Measurements from ENCODE around the gene CHST15. TPM values are rescaled to one million over a fixed set of nuclear protein-coding genes. Genes with fewer than 3 reads are reported as not detected.

The CHST15 gene
- total RNA-seq, 4 donors from 2014 or later: 4.0 to 23.0 (median 13.8) TPM

DNA sequence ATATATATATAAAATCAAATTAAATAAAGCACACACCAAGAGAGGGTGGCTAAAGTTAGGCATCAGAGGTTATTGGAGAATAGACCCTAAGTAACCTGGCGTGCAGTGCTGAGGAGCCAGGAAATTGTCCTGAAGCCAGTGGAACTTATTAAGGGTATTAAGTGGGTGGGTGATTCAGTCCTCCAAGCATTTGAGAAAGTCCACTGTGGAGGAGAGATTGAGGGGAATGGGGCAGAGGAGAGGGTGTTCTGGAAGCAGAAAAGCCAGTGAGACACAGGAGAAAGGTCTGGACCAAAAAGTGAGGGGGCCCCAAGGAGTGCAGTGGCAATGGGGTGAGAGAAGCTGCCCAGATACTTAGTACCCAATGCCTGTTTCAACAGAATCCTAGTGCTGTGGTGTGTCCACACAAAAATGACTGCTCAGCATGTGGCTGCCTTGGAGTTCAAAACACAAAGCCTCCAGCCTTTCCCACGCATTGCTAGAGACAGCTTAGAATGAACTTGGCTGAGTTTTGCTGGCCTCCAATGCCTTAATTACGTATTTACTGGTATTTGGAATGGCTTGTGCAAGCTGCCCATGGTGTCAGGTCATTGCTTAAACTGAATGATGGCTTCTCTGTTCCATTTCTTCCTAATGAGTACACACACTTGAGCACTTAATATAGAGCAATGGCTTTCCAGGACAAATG, 44.9 kb upstream of the CHST15 start:
- Histone ChIP-seq H3K27ac (peak overlapping the region; percentile 19 to 83 (median 62)), H3K9me3 (no peaks in the 10 kb centered on the region), H3K4me3 (no peak overlapping the region), H3K27me3 (peaks cover 0 to 13% (median 0%) of the 10 kb centered on the region in 4 donors), H3K36me3 (no peaks in the 10 kb centered on the region), H3K4me1 (peaks cover 0 to 18% (median 3%) of the 10 kb centered on the region in 3 donors)
- WGBS, 2 donors: 76 to 84% methylated on average over 3 of the region's 3 CpGs
- intact Hi-C loops (cut with DNase I): no loop called here
- TF ChIP-seq, protein P1, sequence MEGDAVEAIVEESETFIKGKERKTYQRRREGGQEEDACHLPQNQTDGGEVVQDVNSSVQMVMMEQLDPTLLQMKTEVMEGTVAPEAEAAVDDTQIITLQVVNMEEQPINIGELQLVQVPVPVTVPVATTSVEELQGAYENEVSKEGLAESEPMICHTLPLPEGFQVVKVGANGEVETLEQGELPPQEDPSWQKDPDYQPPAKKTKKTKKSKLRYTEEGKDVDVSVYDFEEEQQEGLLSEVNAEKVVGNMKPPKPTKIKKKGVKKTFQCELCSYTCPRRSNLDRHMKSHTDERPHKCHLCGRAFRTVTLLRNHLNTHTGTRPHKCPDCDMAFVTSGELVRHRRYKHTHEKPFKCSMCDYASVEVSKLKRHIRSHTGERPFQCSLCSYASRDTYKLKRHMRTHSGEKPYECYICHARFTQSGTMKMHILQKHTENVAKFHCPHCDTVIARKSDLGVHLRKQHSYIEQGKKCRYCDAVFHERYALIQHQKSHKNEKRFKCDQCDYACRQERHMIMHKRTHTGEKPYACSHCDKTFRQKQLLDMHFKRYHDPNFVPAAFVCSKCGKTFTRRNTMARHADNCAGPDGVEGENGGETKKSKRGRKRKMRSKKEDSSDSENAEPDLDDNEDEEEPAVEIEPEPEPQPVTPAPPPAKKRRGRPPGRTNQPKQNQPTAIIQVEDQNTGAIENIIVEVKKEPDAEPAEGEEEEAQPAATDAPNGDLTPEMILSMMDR (IDR thresholded peaks at IDR 0.05): no peak
- TF ChIP-seq POLR2A (IDR thresholded peaks at IDR 0.05): no peak
- no peak for DNase-seq

DNA sequence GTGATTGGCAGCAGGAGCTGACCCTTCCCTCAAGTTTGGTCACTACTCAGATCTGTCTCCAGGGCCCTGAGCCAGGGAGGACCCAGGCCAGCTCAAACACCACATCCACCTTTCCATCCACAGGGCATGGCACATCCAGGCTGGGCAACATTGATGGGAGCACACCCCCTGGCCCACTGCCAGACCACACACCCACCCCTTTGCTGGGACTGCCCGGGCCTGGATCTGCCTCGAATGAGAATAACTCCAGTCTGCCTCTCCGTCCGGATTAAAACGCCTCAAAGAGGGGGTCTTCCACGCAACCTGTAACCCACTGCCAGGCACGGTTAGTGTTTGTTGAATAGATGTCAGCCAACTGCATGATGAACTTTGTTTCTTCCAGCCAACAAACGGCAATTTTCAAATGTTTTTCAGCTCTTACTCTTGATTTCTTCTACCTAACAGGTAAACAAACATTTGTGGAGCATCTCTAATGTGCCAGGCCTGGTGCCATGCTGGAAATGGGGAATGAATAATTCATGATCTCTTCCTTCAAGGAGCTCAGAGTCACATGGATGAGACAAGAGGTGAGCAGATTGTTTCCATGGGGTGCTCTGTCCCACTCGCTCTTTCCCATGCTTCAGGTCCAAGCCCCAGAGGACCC, 41.0 kb upstream of the CHST15 start:
- Histone ChIP-seq H3K4me1 (peaks cover 0 to 13% (median 1%) of the 10 kb centered on the region in 3 donors), H3K9me3 (no peaks in the 10 kb centered on the region), H3K27ac (no peak overlapping the region), H3K27me3 (peaks cover 0 to 8% (median 0%) of the 10 kb centered on the region in 4 donors), H3K36me3 (no peaks in the 10 kb centered on the region), H3K4me3 (no peak overlapping the region)
- TF ChIP-seq POLR2A (IDR thresholded peaks at IDR 0.05): no peak
- TF ChIP-seq, protein P1 (IDR thresholded peaks at IDR 0.05): no peak
- no peak for DNase-seq
- intact Hi-C loops (cut with DNase I): no loop called here
- 81 to 86% methylated on average over 8 to 9 of the region's 9 CpGs for WGBS, 2 donors

DNA sequence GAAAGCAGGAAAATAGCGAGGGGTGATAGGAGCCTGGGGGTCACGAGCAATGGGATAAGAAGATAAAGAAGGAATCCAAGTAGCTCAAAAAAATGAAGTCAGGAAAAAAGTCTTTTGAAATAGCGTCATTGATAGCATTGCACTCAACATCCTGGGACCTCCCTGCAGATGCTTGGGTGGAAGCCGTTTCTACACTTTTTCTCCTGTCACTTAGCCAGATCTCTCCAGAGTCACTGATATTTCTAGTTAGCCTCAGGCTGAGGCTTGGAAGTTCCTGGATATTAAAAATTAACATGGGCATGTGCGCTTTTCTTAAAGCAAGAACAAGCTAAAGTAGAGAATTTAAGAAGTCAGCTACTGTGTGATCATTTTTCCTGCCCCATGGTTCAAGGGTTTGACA, 39.5 kb upstream of the CHST15 start:
- DNase-seq: no peak
- Histone ChIP-seq H3K4me1 (peaks cover 0 to 3% (median 0%) of the 10 kb centered on the region in 3 donors), H3K27me3 (peaks cover 0 to 8% (median 0%) of the 10 kb centered on the region in 4 donors), H3K9me3 (no peaks in the 10 kb centered on the region), H3K36me3 (no peaks in the 10 kb centered on the region), H3K4me3 (no peak overlapping the region), H3K27ac (no peak overlapping the region)
- TF ChIP-seq POLR2A (IDR thresholded peaks at IDR 0.05): no peak
- TF ChIP-seq, protein P1 (IDR thresholded peaks at IDR 0.05): no peak
- WGBS, 2 donors: 61 to 72% methylated on average over 4 to 5 of the region's 5 CpGs
- intact Hi-C loops (cut with DNase I): no loop called here

DNA sequence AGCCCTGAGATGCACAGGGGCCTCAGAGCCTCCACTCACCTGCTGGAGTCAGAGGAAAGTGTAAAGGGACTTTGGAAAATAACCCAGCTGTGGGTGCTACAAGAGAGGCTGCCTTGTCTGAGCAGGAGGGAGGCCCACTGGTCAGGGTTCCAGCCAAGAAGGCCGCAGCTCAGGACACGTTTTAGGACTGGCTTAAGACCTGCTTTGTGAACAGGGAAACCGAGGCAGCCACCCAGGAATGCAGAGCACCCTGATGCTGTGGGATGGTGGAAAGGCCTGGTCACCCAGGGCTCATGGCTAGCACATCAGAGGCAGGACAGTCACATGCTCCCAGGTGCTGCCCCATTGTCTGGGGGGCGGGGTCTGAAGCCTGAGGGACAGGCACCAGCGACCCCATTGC, 38.9 kb upstream of the CHST15 start:
- H3K27me3 ChIP-seq: peaks cover 0 to 8% (median 0%) of the 10 kb centered on the region in 4 donors
- H3K27ac ChIP-seq: no peak overlapping the region
- 60 to 76% methylated on average over 4 to 5 of the region's 5 CpGs for WGBS, 2 donors
- no peaks in the 10 kb centered on the region for H3K9me3 ChIP-seq
- no peak overlapping the region for H3K4me3 ChIP-seq
- TF ChIP-seq POLR2A (IDR thresholded peaks at IDR 0.05): no peak
- TF ChIP-seq, protein P1 (IDR thresholded peaks at IDR 0.05): no peak
- no peaks in the 10 kb centered on the region for H3K4me1 ChIP-seq
- no peak for DNase-seq
- H3K36me3 ChIP-seq: no peaks in the 10 kb centered on the region
- intact Hi-C loops (cut with DNase I): no loop called here

DNA sequence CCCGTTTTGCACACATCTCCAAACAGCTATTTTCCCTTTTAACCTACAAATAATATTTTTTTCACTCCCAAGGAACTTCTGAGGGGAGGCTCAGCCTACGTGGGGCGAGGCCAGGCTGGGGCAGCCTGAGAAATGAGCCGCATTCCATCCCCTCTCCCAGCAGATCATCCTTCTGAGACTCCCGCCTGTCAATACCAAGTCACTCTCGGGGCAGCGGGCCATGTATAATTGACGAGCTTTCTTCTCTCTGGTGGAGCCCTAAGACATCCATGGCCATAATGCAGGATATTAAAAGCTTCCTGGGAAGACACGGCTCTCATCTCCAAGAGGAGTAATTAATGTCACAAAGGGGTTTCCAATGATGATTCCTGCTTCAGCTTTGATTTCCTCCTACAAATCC, 37.8 kb upstream of the CHST15 start:
- Histone ChIP-seq H3K36me3 (no peaks in the 10 kb centered on the region), H3K9me3 (no peaks in the 10 kb centered on the region), H3K27ac (no peak overlapping the region), H3K27me3 (peaks cover 0 to 8% (median 0%) of the 10 kb centered on the region in 4 donors), H3K4me1 (no peaks in the 10 kb centered on the region), H3K4me3 (no peak overlapping the region)
- TF ChIP-seq POLR2A (IDR thresholded peaks at IDR 0.05): no peak
- TF ChIP-seq, protein P1 (IDR thresholded peaks at IDR 0.05): no peak
- intact Hi-C loops (cut with DNase I): no loop called here
- 84 to 89% methylated on average over 7 to 8 of the region's 9 CpGs for WGBS, 2 donors
- no peak for DNase-seq
